Measurements from ENCODE around the gene LNP1. TPM values are rescaled to one million over a fixed set of nuclear protein-coding genes. Genes with fewer than 3 reads are reported as not detected.
A peak's percentile ranks its signal among the peaks of the same experiment; 100 is the strongest.

LNP1 gene
- total and polyA plus RNA-seq, 2 of the 8 experiments (the other 6 are each of a cell fraction or from before 2014, with no cell fraction given), result 6.6 to 8.7 TPM

GRCh38 chr3:100403362-100404249, 2.3 kb downstream of the LNP1 start:
- peak overlapping the region; percentile 91 to 92 for H3K4me2 ChIP-seq (ENCODE audit: insufficient read depth in 1 of 2, low read depth in 2 of 2, low read length in 2 of 2)
- H2BK120ac ChIP-seq (replicated peaks; ENCODE audit: low read depth, low read length), result no peak overlapping the region
- no peak for DNase-seq (ENCODE audit: low read depth in 1 of 2, low spot score in 2 of 2)
- peaks cover 0 to 4% (median 2%) of the 10 kb centered on the region in 4 experiments; a peak in 3 of 7 replicates for H3K4me1 ChIP-seq (replicated peaks in 1 of 4; ENCODE audit: control insufficient read depth in 3 of 4, insufficient read depth in 4 of 4, low read length in 3 of 4)
- no peak overlapping the region for H2BK20ac ChIP-seq (ENCODE audit: low read length)
- 0 out of 2 replicates have a peak, but pooled peaks have one; percentile 13 for TF ChIP-seq CHD1 (IDR thresholded peaks at IDR 0.05; ENCODE audit: low read depth, low read length)
- TF ChIP-seq RAD21 (IDR thresholded peaks at IDR 0.05 in 1 of 2, conservative IDR thresholded peaks at IDR 0.05 in 1 of 2; ENCODE audit: low read depth in 2 of 2, low read length in 2 of 2), result peak in 1 of 2 experiments; percentile 9; a peak in 1 of 4 replicates
- TF ChIP-seq YY1 (IDR thresholded peaks at IDR 0.05; ENCODE audit: low read depth, low read length), result peak; percentile 92
- no peak for TF ChIP-seq KDM5A (IDR thresholded peaks at IDR 0.05; ENCODE audit: low read length)
- TF ChIP-seq TAF1 (IDR thresholded peaks at IDR 0.05; ENCODE audit: low read depth, low read length), result peak; percentile 45; the same call in 1 of the 2 replicates
- FAIRE-seq, result no peak
- H3K36me3 ChIP-seq (ENCODE audit: control insufficient read depth in 2 of 4, insufficient read depth in 4 of 4, low read length in 3 of 4), result no peaks in the 10 kb centered on the region; a peak in 1 of 8 replicates
- POLR2A ChIA-PET (ENCODE audit: partially characterized antibody), result interaction anchor here (0.7 to 5.9 kb wide), 4 partner anchors 9 to 28 kb away, joined by 3 to 58 read pairs (median 20); no protein-coding TSS in a partner anchor
- H3K18ac ChIP-seq (ENCODE audit: extremely low read depth, low read length), result no peak overlapping the region
- no peak overlapping the region for H3K27ac ChIP-seq (ENCODE audit: low read depth, low read length)
- 0 out of 2 replicates have a peak, but pooled peaks cover 3% of the 10 kb centered on the region for H3K79me1 ChIP-seq (ENCODE audit: low read depth, low read length)
- H2AFZ ChIP-seq (ENCODE audit: low read length), result no peak overlapping the region
- 23% methylated on average over 5 of the region's 5 CpGs; no CpG with 5 or more reads in 1 of the 2 experiments for WGBS, 2 experiments (ENCODE audit: extremely low coverage in 1 of 2, insufficient coverage in 1 of 2, insufficient read length in 1 of 2, insufficient replicate concordance in 2 of 2, low coverage in 1 of 2, low lambda C conversion rate in 2 of 2, missing lambda C conversion rate in 1 of 2)
- peaks cover 10 to 12% of the 10 kb centered on the region in 2 experiments for H4K20me1 ChIP-seq (replicated peaks in 1 of 2; ENCODE audit: control insufficient read depth in 1 of 2, insufficient read depth in 2 of 2, low read length in 2 of 2)
- no peaks in the 10 kb centered on the region for H3K27me3 ChIP-seq (replicated peaks in 1 of 4; ENCODE audit: control insufficient read depth in 3 of 4, extremely low read depth in 1 of 4, insufficient read depth in 3 of 4, low read length in 3 of 4)
- no peak overlapping the region for H3K4ac ChIP-seq (replicated peaks; ENCODE audit: insufficient read length, low read depth, low read length)
- H4K91ac ChIP-seq (replicated peaks; ENCODE audit: insufficient read length, low read length), result no peak overlapping the region
- no peak overlapping the region for H2BK15ac ChIP-seq (ENCODE audit: low read length)
- H4K5ac ChIP-seq (ENCODE audit: insufficient read length, low read depth, low read length), result peak overlapping the region; percentile 44
- peaks cover 15 to 78% of the 10 kb centered on the region in 2 experiments for H3K79me2 ChIP-seq (ENCODE audit: control insufficient read depth in 1 of 2, insufficient read depth in 2 of 2, low read length in 2 of 2)
- H2BK5ac ChIP-seq (ENCODE audit: low read depth, low read length), result no peak overlapping the region
- H3K23ac ChIP-seq (ENCODE audit: insufficient read length), result no peak overlapping the region
- CTCF ChIA-PET (ENCODE audit: partially characterized antibody), result interaction anchor here (0.6 to 1.8 kb wide), 6 partner anchors 10 to 408 kb away, joined by 3 to 6 read pairs (median 3); no protein-coding TSS in a partner anchor
- H3K9me3 ChIP-seq (ENCODE audit: insufficient read depth in 2 of 2, low read depth in 1 of 2, low read length in 1 of 2), result no peaks in the 10 kb centered on the region
- peak overlapping the region in 2 of 4 experiments; percentile 12 to 57; a peak in 2 of 7 replicates for H3K9ac ChIP-seq (replicated peaks in 1 of 4; ENCODE audit: extremely low read depth in 1 of 4, low read depth in 3 of 4, low read length in 3 of 4)
- no peak overlapping the region for H3K56ac ChIP-seq (replicated peaks; ENCODE audit: insufficient read length, low read depth, low read length)
- no peak overlapping the region for H4K8ac ChIP-seq (ENCODE audit: extremely low read depth, insufficient read depth, low read length)
- H3K4me3 ChIP-seq (ENCODE audit: extremely low read depth in 1 of 4, insufficient read depth in 2 of 4, low read depth in 3 of 4, low read length in 4 of 4), result peak overlapping the region; percentile 59 to 96 (median 84)
- H3K14ac ChIP-seq (ENCODE audit: insufficient read length), result no peak overlapping the region
- H3K23me2 ChIP-seq (ENCODE audit: low read depth, low read length), result peaks cover 16% of the 10 kb centered on the region
- no peak overlapping the region for H2AK5ac ChIP-seq (ENCODE audit: low read depth, low read length)
- H2BK12ac ChIP-seq (ENCODE audit: low read depth, low read length), result no peak overlapping the region
